Keratinocyte (primary cell): ENCODE measurements around the gene GRIPAP1. TPM values are rescaled to one million over a fixed set of nuclear protein-coding genes. Genes with fewer than 3 reads are reported as not detected.

Experiments
- DNase-seq: peaks from one replicate; pipeline ENCODE4 v3.0.0-alpha.2; 2011; ENCODE audit warnings: low read depth, missing footprints, low spot score
- FAIRE-seq: peaks from 2 replicates; lab custom pipeline; 2011; peaks lifted over from hg19 to GRCh38; lab: Jason Lieb, UNC
- H2AFZ ChIP-seq: 2 replicates; pipeline ENCODE4 v1.6.0; 2012; ENCODE audit warnings: low read length, control low read depth, inconsistent platforms; ENCODE audit not compliant: control insufficient read depth
- H3K27ac ChIP-seq: 2 replicates; pipeline ENCODE4 v1.5.1; 2011; ENCODE audit warnings: low read length; ENCODE audit not compliant: control insufficient read depth, insufficient read depth
- H3K27me3 ChIP-seq: 3 replicates; pipeline ENCODE4 v1.6.0; 2011; ENCODE audit warnings: low read length; ENCODE audit not compliant: control insufficient read depth, insufficient read depth; ENCODE audit errors: extremely low read depth
- H3K36me3 ChIP-seq, 2 experiments: 2 replicates in 1 of 2; 3 replicates in 1 of 2; pipeline ENCODE4 v1.5.1; 2011; ENCODE audit warnings: low read length in 2 of 2, mild to moderate bottlenecking in 1 of 2; ENCODE audit not compliant: control insufficient read depth in 2 of 2, insufficient read depth in 2 of 2; ENCODE audit errors: extremely low read depth in 1 of 2
- H3K4me1 ChIP-seq: 3 replicates; pipeline ENCODE4 v1.5.1; 2011; ENCODE audit warnings: low read length; ENCODE audit not compliant: control insufficient read depth, insufficient read depth; ENCODE audit errors: extremely low read depth
- H3K4me2 ChIP-seq: 3 replicates; pipeline ENCODE4 v1.6.0; 2011; ENCODE audit warnings: low read depth, low read length; ENCODE audit not compliant: control insufficient read depth, insufficient read depth; ENCODE audit errors: extremely low read depth
- H3K4me3 ChIP-seq, 3 experiments: fragments of 200-600 bp in 1 of 3; sonication (generic) in 1 of 3; 2 replicates in 2 of 3; 3 replicates in 1 of 3; pipeline ENCODE4 v1.5.1; 2011 to 2016; ENCODE audit warnings: low read length in 3 of 3, mild to moderate bottlenecking in 3 of 3, control low read depth in 2 of 3, inconsistent platforms in 1 of 3, low read depth in 1 of 3, mixed read lengths in 1 of 3, mixed run types in 1 of 3, moderate library complexity in 1 of 3; ENCODE audit not compliant: control insufficient read depth in 2 of 3, insufficient read depth in 2 of 3; ENCODE audit errors: extremely low read depth in 1 of 3
- H3K79me2 ChIP-seq: 2 replicates; pipeline ENCODE4 v1.6.0; 2012; ENCODE audit warnings: low read length; ENCODE audit not compliant: control insufficient read depth, insufficient read depth
- H3K9ac ChIP-seq: 3 replicates; pipeline ENCODE4 v1.6.0; 2011; ENCODE audit warnings: low read length; ENCODE audit not compliant: control insufficient read depth, insufficient read depth; ENCODE audit errors: extremely low read depth
- H3K9me1 ChIP-seq: 3 replicates; pipeline ENCODE4 v1.6.0; 2011; ENCODE audit warnings: low read length; ENCODE audit not compliant: control insufficient read depth, insufficient read depth; ENCODE audit errors: extremely low read depth
- H3K9me3 ChIP-seq: 2 replicates; pipeline ENCODE4 v1.5.1; 2012; ENCODE audit warnings: low read depth, low read length; ENCODE audit not compliant: control insufficient read depth
- H4K20me1 ChIP-seq: 3 replicates; pipeline ENCODE4 v1.6.0; 2011; ENCODE audit warnings: low read length; ENCODE audit not compliant: control insufficient read depth, insufficient read depth; ENCODE audit errors: extremely low read depth
- CTCF ChIP-seq, 3 experiments: IDR thresholded peaks in 1 of 3; conservative IDR thresholded peaks in 1 of 3; optimal IDR thresholded peaks in 1 of 3; 2 replicates in 2 of 3; 3 replicates in 1 of 3; pipeline versions ENCODE3 to v1.5.1; 2011; ENCODE audit warnings: low read length in 3 of 3, mild to moderate bottlenecking in 3 of 3, moderate library complexity in 2 of 3, control low read depth in 1 of 3, inconsistent platforms in 1 of 3; ENCODE audit not compliant: insufficient read depth in 2 of 3; ENCODE audit errors: extremely low read depth in 1 of 3
- EZH2 ChIP-seq: IDR thresholded peaks from one replicate; pipeline ENCODE4 v1.6.1; 2012; ENCODE audit warnings: inconsistent platforms, mild to moderate bottlenecking, low read length, moderate library complexity
- dilution Hi-C: fragments of 300-500 bp; cut with MboI; formaldehyde crosslinking; loops from one replicate; pipeline ENCODE4 v1.7.0; 2020; ENCODE audit warnings: low sequenced_read_pairs; ENCODE audit not compliant: extremely low pct_ligation_motif_present
- polyA plus RNA-seq, 5 experiments: library from polyadenylated mRNA; depleted of rRNA in 3 of 5; stranded (reverse) in 3 of 5; stranded (forward) in 1 of 5; unstranded in 1 of 5; fragments of >200 nt; gene quantifications; 1 replicate in 1 of 5; 2 replicates in 3 of 5; 3 replicates in 1 of 5; pipeline versions ENCODE4 v1.2.1 to v1.2.3, GENCODE V29; 2011 to 2012; ENCODE audit warnings: missing spikeins in 2 of 5, low read depth in 1 of 5, low replicate concordance in 1 of 5

GRIPAP1 gene
- polyA plus RNA-seq, 1 donor (not counting 4 experiments of a cell fraction or from before 2014, with no cell fraction given), result 23.0 TPM

- dilution Hi-C loops, result no loop called here
- no peak overlapping the region for H3K4me3 ChIP-seq
- no peaks in the 10 kb centered on the region for H3K27me3 ChIP-seq
- no peak overlapping the region for H3K9ac ChIP-seq
- no peak overlapping the region for H3K4me2 ChIP-seq
- no peak for TF ChIP-seq EZH2
- TF ChIP-seq CTCF (optimal IDR thresholded peaks at IDR 0.05 in 1 of 3, IDR thresholded peaks at IDR 0.05 in 1 of 3, conservative IDR thresholded peaks at IDR 0.05 in 1 of 3; ENCODE audit: extremely low read depth in 1 of 3, insufficient read depth in 2 of 3, low read length in 3 of 3), result no peak
- H3K79me2 ChIP-seq, result no peaks in the 10 kb centered on the region
- no peak overlapping the region for H3K27ac ChIP-seq
- DNase-seq, result no peak
- no peaks in the 10 kb centered on the region for H3K4me1 ChIP-seq
- no peaks in the 10 kb centered on the region for H4K20me1 ChIP-seq
- no peak overlapping the region for H2AFZ ChIP-seq
- no peak for FAIRE-seq
- H3K9me1 ChIP-seq, result no peaks in the 10 kb centered on the region
- H3K36me3 ChIP-seq, result no peaks in the 10 kb centered on the region
- H3K9me3 ChIP-seq, result no peaks in the 10 kb centered on the region
Observed at GRCh38 chrX:49019599-49020249, 17.7 kb upstream of the GRIPAP1 start.

- Histone ChIP-seq H3K27ac (no peak overlapping the region), H2AFZ (no peak overlapping the region)
Observed at GRCh38 chrX:49019050-49019449, 17.0 kb upstream of the GRIPAP1 start.

More at GRCh38 chrX:49019050-49019449, 17.0 kb upstream of the GRIPAP1 start:
- no peak overlapping the region for H3K4me3 ChIP-seq
- dilution Hi-C loops, result no loop called here
- H3K9me3 ChIP-seq, result no peaks in the 10 kb centered on the region
- DNase-seq (no peak), FAIRE-seq (no peak)
- H3K4me2 ChIP-seq, result no peak overlapping the region
- H3K9me1 ChIP-seq, result no peaks in the 10 kb centered on the region
- H3K4me1 ChIP-seq, result no peaks in the 10 kb centered on the region
- H3K36me3 ChIP-seq, result no peaks in the 10 kb centered on the region
- H4K20me1 ChIP-seq, result no peaks in the 10 kb centered on the region
- no peak overlapping the region for H3K9ac ChIP-seq
- no peak for TF ChIP-seq EZH2
- TF ChIP-seq CTCF (optimal IDR thresholded peaks at IDR 0.05 in 1 of 3, IDR thresholded peaks at IDR 0.05 in 1 of 3, conservative IDR thresholded peaks at IDR 0.05 in 1 of 3; ENCODE audit: extremely low read depth in 1 of 3, insufficient read depth in 2 of 3, low read length in 3 of 3), result no peak
- H3K79me2 ChIP-seq, result no peaks in the 10 kb centered on the region
- no peaks in the 10 kb centered on the region for H3K27me3 ChIP-seq
